Astrocyte of the cerebellum (primary cell): ENCODE results near the gene CDH15.

Experiments used
- DNase-seq: peaks from one replicate; pipeline ENCODE4 v3.0.0-alpha.2; 2011; ENCODE audit warnings: low read depth
- H3K4me3 ChIP-seq: 2 replicates; pipeline ENCODE4 v1.5.1; 2011; ENCODE audit warnings: mild to moderate bottlenecking, low read depth, low read length, moderate library complexity
- CTCF ChIP-seq: IDR thresholded peaks from 2 replicates; pipeline ENCODE4 v1.5.1; 2012; ENCODE audit warnings: low read length, low read depth, moderate library complexity, mild to moderate bottlenecking; ENCODE audit errors: missing control alignments
- in situ Hi-C: cut with HindIII; loops from 2 replicates; pipeline ENCODE4 v1.10.0; 2017; ENCODE audit warnings: low sequenced_read_pairs

The CDH15 gene

GRCh38 chr16:89150981-89151380, 20.6 kb upstream of the CDH15 start:
- TF ChIP-seq CTCF, result no peak
- DNase-seq, result no peak
- in situ Hi-C loops, result no loop called here
- no peak overlapping the region for H3K4me3 ChIP-seq

DNA sequence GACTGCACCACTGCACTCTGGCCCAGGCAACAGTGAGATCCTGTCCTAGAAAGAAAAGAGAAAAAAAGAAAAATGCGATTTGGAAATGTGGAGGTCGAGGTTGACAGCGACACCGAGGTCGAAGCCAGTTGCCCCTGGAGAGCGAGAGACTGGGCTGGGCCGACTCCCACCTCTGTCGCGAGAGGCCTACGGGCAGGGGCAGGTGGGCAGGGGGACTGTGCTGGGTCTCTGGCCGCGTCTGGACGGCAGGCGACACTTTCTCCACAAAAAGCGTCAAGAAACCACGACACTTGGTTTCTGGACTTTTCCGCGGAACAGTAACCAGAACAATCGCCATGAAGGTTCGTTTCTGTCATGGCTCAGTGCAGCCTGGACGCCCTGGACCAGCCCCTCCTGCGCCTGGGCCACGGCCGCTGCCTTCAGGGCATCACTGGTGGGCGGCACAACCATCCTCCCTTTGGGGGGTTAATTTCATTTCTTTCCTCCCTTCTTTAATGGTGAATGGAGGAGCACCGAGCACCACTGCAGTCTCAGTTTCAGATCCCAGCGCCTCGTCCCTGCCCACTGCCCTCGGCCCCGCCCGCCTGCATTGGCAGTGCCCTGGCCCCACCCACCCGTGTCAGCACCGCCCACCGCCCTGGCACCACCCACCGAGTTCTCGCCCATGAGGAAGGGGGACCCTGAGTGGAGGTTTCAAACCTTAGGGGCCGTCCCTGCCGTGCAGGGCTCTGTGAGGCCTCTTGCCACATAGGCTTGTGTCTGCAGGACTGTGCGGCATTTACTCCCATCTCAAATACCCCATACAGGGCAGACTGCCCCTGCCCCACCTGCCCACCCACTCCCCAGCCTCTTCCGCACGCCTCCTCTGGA, 18.5 kb upstream of the CDH15 start:
- TF ChIP-seq CTCF, result no peak
- in situ Hi-C loops, result no loop called here
- no peak for DNase-seq
- no peak overlapping the region for H3K4me3 ChIP-seq

- in situ Hi-C loops, result no loop called here
- DNase-seq, result no peak
Measured at GRCh38 chr16:89153848-89154271, 17.7 kb upstream of the CDH15 start.

DNA sequence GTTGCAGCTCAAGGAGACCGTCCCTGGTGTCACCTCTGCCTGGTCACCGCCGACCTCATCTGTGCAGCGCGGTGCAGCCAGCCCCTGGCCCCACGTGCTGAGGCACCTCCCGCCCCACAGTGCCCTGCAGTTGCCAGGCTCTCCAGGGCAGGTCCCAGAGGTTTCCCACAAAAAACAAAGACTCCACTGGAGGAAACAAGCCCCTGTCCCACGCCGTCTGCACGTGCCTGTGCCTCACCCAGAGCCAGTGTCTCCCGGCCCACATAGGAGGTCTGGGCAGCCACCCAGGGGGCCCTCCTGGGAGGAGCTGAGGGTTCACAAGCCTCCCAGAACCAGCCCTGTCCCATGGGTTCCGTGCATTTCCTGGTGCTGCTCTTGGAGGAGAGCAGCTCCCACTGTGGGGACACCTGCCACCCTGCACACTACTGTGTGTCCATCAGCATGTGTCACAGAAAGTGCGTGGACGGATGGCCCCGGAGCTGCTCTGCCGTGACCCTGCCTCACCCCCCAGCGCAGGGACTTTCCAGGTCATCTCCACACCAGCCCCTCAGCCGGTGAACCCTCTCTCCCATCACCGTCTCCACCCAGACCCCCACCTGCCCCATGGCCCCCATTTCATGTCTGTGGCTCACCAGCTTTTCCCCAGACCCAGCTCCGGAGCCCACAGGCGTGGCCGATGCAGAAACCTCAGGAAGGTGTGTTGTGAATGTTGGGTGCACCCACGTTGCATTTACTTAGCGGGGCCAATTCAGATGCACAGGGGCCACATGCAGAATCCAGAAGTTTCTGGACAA, 17.0 kb upstream of the CDH15 start:
- DNase-seq, result no peak
- TF ChIP-seq CTCF, result no peak
- in situ Hi-C loops, result no loop called here
- no peak overlapping the region for H3K4me3 ChIP-seq

More at GRCh38 chr16:89153848-89154271, 17.7 kb upstream of the CDH15 start:
- no peak overlapping the region for H3K4me3 ChIP-seq
- TF ChIP-seq CTCF, result no peak

GRCh38 chr16:89155184-89155679, 16.3 kb upstream of the CDH15 start:
- no peak for TF ChIP-seq CTCF
- peak; percentile 24 for DNase-seq
- no peak overlapping the region for H3K4me3 ChIP-seq
- in situ Hi-C loops, result no loop called here

- no peak for DNase-seq
- H3K4me3 ChIP-seq, result no peak overlapping the region
- no peak for TF ChIP-seq CTCF
- in situ Hi-C loops, result no loop called here
Measured at GRCh38 chr16:89155851-89156739, 15.5 kb upstream of the CDH15 start.
